ENCODE data around the gene FGD4. TPM values are rescaled to one million over a fixed set of nuclear protein-coding genes. Genes with fewer than 3 reads are reported as not detected.
"Not testable (repeated sequence)": the region's sequence is repeated elsewhere in the genome, so short reads cannot be mapped to it uniquely, and the experiment has no call there.

FGD4 gene
- total RNA-seq, 3 donors from 2014 or later, result 50.5 to 57.8 (median 56.3) TPM

- intact Hi-C loops (cut with DNase I; ENCODE audit: low total_unique reads), result no loop called here
- Histone ChIP-seq H3K27ac (no peak overlapping the region), H3K9me3 (no peaks in the 10 kb centered on the region), H3K27me3 (no peaks in the 10 kb centered on the region), H3K4me3 (no peak overlapping the region), H3K36me3 (no peaks in the 10 kb centered on the region), H3K4me1 (no peaks in the 10 kb centered on the region)
- DNase-seq (ENCODE audit: low spot score in 2 of 2), result no peak
- TF ChIP-seq POLR2A (IDR thresholded peaks at IDR 0.05) (no peak), POLR2AphosphoS5 (IDR thresholded peaks at IDR 0.05) (no peak)
- TF ChIP-seq, protein P1, sequence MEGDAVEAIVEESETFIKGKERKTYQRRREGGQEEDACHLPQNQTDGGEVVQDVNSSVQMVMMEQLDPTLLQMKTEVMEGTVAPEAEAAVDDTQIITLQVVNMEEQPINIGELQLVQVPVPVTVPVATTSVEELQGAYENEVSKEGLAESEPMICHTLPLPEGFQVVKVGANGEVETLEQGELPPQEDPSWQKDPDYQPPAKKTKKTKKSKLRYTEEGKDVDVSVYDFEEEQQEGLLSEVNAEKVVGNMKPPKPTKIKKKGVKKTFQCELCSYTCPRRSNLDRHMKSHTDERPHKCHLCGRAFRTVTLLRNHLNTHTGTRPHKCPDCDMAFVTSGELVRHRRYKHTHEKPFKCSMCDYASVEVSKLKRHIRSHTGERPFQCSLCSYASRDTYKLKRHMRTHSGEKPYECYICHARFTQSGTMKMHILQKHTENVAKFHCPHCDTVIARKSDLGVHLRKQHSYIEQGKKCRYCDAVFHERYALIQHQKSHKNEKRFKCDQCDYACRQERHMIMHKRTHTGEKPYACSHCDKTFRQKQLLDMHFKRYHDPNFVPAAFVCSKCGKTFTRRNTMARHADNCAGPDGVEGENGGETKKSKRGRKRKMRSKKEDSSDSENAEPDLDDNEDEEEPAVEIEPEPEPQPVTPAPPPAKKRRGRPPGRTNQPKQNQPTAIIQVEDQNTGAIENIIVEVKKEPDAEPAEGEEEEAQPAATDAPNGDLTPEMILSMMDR (IDR thresholded peaks at IDR 0.05), result no peak
Measured at GRCh38 chr12:32517966-32518365, 118.6 kb downstream of the FGD4 start.

DNA sequence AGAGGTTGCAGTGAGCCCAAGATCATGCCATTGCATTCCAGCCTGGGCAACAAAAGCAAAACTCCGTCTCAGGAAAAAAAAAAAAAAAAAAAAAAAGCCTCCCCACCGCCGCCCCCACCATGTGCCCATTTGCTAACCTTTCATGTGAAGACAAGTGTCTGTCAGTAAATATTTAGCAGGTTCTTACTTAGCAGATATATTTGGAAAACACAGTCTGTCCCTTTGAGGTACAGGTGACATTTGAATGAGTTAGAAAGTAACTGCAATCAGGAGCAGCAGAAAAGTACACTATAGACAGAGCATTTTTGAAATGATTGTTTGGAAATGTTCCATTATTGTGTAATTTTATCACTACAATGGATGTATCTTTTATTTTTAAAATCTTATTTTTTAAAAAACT lies 119.7 kb downstream of the FGD4 start:
- intact Hi-C loops (cut with DNase I; ENCODE audit: low total_unique reads), result no loop called here

GRCh38 chr12:32522331-32523221 lies 123.2 kb downstream of the FGD4 start:
- H3K4me3 ChIP-seq, result no peak overlapping the region
- H3K27ac ChIP-seq, result peak overlapping the region in 1 of 2 donors; percentile 62
- DNase-seq (ENCODE audit: low spot score in 2 of 2), result no peak
- no peaks in the 10 kb centered on the region for H3K9me3 ChIP-seq
- H3K4me1 ChIP-seq, result no peaks in the 10 kb centered on the region
- H3K36me3 ChIP-seq, result no peaks in the 10 kb centered on the region
- intact Hi-C loops (cut with DNase I; ENCODE audit: low total_unique reads), result no loop called here
- no peaks in the 10 kb centered on the region for H3K27me3 ChIP-seq
- no peak for TF ChIP-seq POLR2A (IDR thresholded peaks at IDR 0.05)
- no peak for TF ChIP-seq POLR2AphosphoS5 (IDR thresholded peaks at IDR 0.05)
- TF ChIP-seq, protein P1 (IDR thresholded peaks at IDR 0.05), result no peak

More for the DNA sequence above, 119.7 kb downstream of the FGD4 start:
- Histone ChIP-seq H3K36me3 (no peaks in the 10 kb centered on the region), H3K4me1 (no peaks in the 10 kb centered on the region), H3K27me3 (no peaks in the 10 kb centered on the region), H3K27ac (no peak overlapping the region), H3K9me3 (no peaks in the 10 kb centered on the region), H3K4me3 (no peak overlapping the region)
- TF ChIP-seq POLR2AphosphoS5 (IDR thresholded peaks at IDR 0.05), result no peak
- TF ChIP-seq POLR2A (IDR thresholded peaks at IDR 0.05), result no peak
- TF ChIP-seq, protein P1 (IDR thresholded peaks at IDR 0.05), result no peak
- DNase-seq (ENCODE audit: low spot score in 2 of 2), result no peak

DNA sequence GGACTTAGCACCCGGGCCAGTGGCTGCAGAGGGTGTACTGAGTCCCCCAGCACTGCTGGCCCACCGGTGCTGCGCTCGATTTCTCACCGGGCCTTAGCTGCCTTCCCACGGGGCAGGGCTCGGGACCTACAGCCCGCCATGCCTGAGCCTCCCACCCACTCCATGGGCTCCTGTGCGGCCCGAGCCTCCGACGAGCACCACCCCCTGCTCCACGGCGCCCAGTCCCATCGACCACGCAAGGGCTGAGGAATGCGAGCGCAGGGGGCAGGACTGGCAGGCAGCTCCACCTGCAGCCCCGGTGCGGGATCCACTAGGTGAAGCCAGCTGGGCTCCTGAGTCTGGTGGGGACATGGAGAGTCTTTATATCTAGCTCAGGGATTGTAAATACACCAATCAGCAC lies 126.4 kb downstream of the FGD4 start:
- H3K9me3 ChIP-seq; H3K36me3 ChIP-seq; H3K27me3 ChIP-seq; H3K4me3 ChIP-seq; intact Hi-C loops (cut with DNase I; ENCODE audit: low total_unique reads); H3K4me1 ChIP-seq; H3K27ac ChIP-seq; DNase-seq (ENCODE audit: low spot score in 2 of 2): not testable (repeated sequence)

DNA sequence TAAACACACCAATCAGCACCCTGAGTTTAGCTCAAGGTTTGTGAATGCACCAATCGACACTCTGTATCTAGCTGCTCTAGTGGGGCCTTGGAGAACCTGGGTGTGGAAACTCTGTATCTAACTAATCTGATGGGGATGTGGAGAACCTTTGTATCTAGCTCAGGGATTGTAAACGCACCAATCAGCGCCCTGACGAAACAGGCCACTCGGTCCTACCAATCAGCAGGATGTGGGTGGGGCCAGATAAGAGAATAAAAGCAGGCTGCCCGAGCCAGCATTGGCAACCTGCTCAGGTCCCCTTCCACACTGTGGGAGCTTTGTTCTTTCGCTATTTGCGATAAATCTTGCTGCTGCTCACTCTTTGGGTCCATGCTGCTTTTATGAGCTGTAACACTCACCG lies 127.0 kb downstream of the FGD4 start:
- H3K27ac ChIP-seq; H3K9me3 ChIP-seq; H3K36me3 ChIP-seq; intact Hi-C loops (cut with DNase I; ENCODE audit: low total_unique reads); DNase-seq (ENCODE audit: low spot score in 2 of 2); H3K4me1 ChIP-seq; H3K27me3 ChIP-seq; H3K4me3 ChIP-seq: not testable (repeated sequence)

DNA sequence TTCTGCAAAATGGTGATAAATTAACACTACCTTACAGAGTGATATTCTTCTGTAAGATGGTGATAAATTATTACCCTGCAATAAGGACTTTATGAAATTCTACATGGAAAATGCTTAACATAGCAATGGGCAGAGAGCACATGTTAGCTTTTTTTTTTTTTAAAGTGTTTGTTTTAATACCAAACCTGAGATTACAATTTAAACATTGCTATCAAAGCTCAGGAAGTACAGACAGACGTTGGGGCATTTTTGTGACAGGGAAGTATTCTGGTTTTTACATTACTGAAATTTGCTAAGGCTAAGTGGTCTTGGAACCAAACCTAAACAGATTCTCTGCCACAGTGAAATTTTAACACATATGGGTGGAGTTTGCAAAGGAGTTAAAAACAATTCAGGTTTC lies 133.1 kb downstream of the FGD4 start:
- DNase-seq (ENCODE audit: low spot score in 2 of 2), result no peak
- H3K4me1 ChIP-seq, result peaks cover 0 to 11% of the 10 kb centered on the region in 2 donors
- no peaks in the 10 kb centered on the region for H3K9me3 ChIP-seq
- no peak overlapping the region for H3K4me3 ChIP-seq
- H3K36me3 ChIP-seq, result no peaks in the 10 kb centered on the region
- TF ChIP-seq POLR2A (IDR thresholded peaks at IDR 0.05) (no peak), POLR2AphosphoS5 (IDR thresholded peaks at IDR 0.05) (no peak)
- no peak overlapping the region for H3K27ac ChIP-seq
- intact Hi-C loops (cut with DNase I; ENCODE audit: low total_unique reads), result no loop called here
- no peaks in the 10 kb centered on the region for H3K27me3 ChIP-seq
